NCI-H2107 treated with DMSO at 0.1 percent for 48 hours (cell line): ENCODE results near the gene SELPLG.
"Not testable (repeated sequence)": the region's sequence is repeated elsewhere in the genome, so short reads cannot be mapped to it uniquely, and the experiment has no call there.

ENCODE experiments used
- DNase-seq: peaks from one replicate; lab custom pipeline; 2025; ENCODE audit not compliant: unreplicated experiment; lab: John Stamatoyannopoulos, UW

The SELPLG gene

GRCh38 chr12:108633534-108634248 is at the start of gene SELPLG:
Gene SELPLG, minus strand, starts transcription at chr12:108633894. Its CDS starts 9,587 bp downstream, at chr12:108624307.
- peak; percentile 74 for DNase-seq

- no peak for DNase-seq
Observed at GRCh38 chr12:108681317-108681716, 47.6 kb upstream of the SELPLG start.

GRCh38 chr12:108679106-108679681 is 45.5 kb upstream of the SELPLG start:
- DNase-seq = peak; percentile 17

- no peak for DNase-seq
Observed at GRCh38 chr12:108678104-108678730, 44.5 kb upstream of the SELPLG start.

GRCh38 chr12:108677381-108677780 is 43.7 kb upstream of the SELPLG start:
- no peak for DNase-seq

- no peak for DNase-seq
Observed at GRCh38 chr12:108676707-108677106, 43.0 kb upstream of the SELPLG start.

- DNase-seq = no peak
Observed at GRCh38 chr12:108675792-108676191, 42.1 kb upstream of the SELPLG start.

- no peak for DNase-seq
Observed at GRCh38 chr12:108672054-108672453, 38.4 kb upstream of the SELPLG start.

GRCh38 chr12:108671110-108671509 is 37.4 kb upstream of the SELPLG start:
- DNase-seq = no peak

- peak; percentile 83 for DNase-seq
Observed at GRCh38 chr12:108670066-108670631, 36.5 kb upstream of the SELPLG start.

- no peak for DNase-seq
Observed at GRCh38 chr12:108668542-108668941, 34.8 kb upstream of the SELPLG start.

GRCh38 chr12:108668063-108668462 is 34.4 kb upstream of the SELPLG start:
- no peak for DNase-seq

GRCh38 chr12:108667349-108667748 is 33.7 kb upstream of the SELPLG start:
- no peak for DNase-seq

- no peak for DNase-seq
Observed at GRCh38 chr12:108666401-108666881, 32.7 kb upstream of the SELPLG start.

GRCh38 chr12:108665608-108666202 is 32.0 kb upstream of the SELPLG start:
- peak; percentile 21 for DNase-seq

- peak; percentile 81 for DNase-seq
Observed at GRCh38 chr12:108664338-108665258, 30.9 kb upstream of the SELPLG start.

GRCh38 chr12:108663324-108664015 is 29.8 kb upstream of the SELPLG start:
- DNase-seq = no peak

GRCh38 chr12:108658115-108658514 is 24.4 kb upstream of the SELPLG start:
- DNase-seq = not testable (repeated sequence)

- no peak for DNase-seq
Observed at GRCh38 chr12:108657130-108657745, 23.5 kb upstream of the SELPLG start.
